Measurements from ENCODE around the gene RND2. TPM values are rescaled to one million over a fixed set of nuclear protein-coding genes. Genes with fewer than 3 reads are reported as not detected.

RND2 gene
- total RNA-seq, 1 donor: 0.27 TPM

GRCh38 chr17:43069368-43069898, 44.4 kb downstream of the RND2 start:
- no peak for DNase-seq (ENCODE audit: low read depth in 2 of 3, low spot score in 2 of 3)

- no peak for DNase-seq (ENCODE audit: low read depth in 2 of 3, low spot score in 2 of 3)
Observed at GRCh38 chr17:43070257-43070656, 45.2 kb downstream of the RND2 start.

DNA sequence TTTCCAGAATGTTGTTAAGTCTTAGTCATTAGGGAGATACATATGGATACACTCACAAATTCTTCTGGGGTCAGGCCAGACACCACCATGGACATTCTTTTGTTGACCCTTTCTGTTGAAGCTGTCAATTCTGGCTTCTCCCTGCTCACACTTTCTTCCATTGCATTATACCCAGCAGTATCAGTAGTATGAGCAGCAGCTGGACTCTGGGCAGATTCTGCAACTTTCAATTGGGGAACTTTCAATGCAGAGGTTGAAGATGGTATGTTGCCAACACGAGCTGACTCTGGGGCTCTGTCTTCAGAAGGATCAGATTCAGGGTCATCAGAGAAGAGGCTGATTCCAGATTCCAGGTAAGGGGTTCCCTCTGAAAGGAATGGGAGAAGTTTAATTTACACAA, 45.8 kb downstream of the RND2 start:
- DNase-seq (ENCODE audit: low read depth in 2 of 3, low spot score in 2 of 3): no peak

DNA sequence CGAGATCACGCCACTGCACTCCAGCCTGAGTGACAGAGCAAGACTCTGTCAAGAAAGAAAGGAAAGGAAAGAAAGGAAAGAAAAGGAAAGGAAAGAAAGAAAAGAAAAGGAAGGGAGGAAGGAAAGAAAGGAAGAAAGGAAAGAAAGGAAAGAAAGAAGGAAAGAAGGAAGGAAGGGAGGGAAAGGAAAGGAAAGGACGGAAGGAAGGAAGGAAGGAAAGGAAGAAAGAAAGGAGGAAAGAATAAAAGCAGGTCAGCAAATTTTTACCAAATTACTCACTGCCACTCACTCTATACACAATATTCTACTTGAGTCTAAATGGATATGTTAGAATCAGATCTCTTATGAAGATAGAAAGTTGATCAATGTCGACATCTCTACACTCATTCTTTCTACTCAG, 49.8 kb downstream of the RND2 start:
- no peak for DNase-seq (ENCODE audit: low read depth in 2 of 3, low spot score in 2 of 3)

DNA sequence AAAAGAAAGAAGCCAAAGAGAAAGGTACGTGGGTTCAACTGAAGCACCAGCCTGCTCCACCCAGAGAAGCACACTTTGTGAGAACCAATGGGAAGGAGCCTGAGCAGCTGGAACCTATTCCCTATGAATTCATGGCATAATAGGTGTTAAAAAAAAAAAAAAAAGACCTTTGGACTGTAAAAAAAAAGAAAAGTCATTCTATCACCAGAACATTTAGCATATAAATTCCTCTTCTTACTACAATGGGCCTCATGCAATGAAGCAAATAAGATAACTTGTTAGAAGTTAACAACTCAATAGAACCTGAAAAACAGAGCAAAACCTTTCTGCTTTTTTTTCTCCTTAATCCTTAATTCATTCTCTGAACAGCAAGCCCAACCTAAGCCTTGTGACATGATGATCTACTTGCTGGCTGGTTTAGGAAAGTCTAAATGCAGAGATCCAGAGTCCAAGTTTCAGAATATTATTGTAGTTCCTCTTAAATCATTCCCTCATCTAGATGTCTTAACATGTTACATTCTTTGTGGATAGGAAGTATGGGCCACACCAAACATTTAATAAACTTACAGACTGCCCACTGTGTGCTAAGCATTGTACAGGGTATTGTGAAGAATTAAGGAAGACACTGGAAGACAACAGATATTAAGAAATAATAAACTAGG, 54.7 kb downstream of the RND2 start:
- DNase-seq (ENCODE audit: low read depth in 2 of 3, low spot score in 2 of 3): no peak

Other genes with a start within 250 kb of the RND2 start
- under 0.01 TPM for gene WNK4, start 244.6 kb upstream of the RND2 start, total RNA-seq
- gene COA3, start 226.5 kb upstream of the RND2 start, total RNA-seq: 56.6 TPM
- under 0.01 TPM for gene CNTD1, start 226.4 kb upstream of the RND2 start, total RNA-seq
- 67.9 TPM for gene BECN1, start 200.9 kb upstream of the RND2 start, total RNA-seq
- 39.0 TPM for gene PSME3, start 191.8 kb upstream of the RND2 start, total RNA-seq
- 1.3 TPM for gene AOC2, start 180.7 kb upstream of the RND2 start, total RNA-seq
- gene AOC3, start 174.0 kb upstream of the RND2 start, total RNA-seq: 0.27 TPM
- not detected for gene G6PC1, start 124.4 kb upstream of the RND2 start, total RNA-seq
- gene AARSD1, start 60.8 kb upstream of the RND2 start, total RNA-seq: 15.9 TPM
- 3.0 TPM for gene PTGES3L, start 45.2 kb upstream of the RND2 start, total RNA-seq
- gene RUNDC1, start 44.7 kb upstream of the RND2 start, total RNA-seq: 12.7 TPM
- gene RPL27, start 26.8 kb upstream of the RND2 start, total RNA-seq: 2,332 TPM
- 47.9 TPM for gene IFI35, start 18.4 kb upstream of the RND2 start, total RNA-seq
- 116 TPM for gene VAT1, start 2.8 kb upstream of the RND2 start, total RNA-seq
- 14.3 TPM for gene BRCA1, start 100.1 kb downstream of the RND2 start, total RNA-seq
- 27.2 TPM for gene NBR1, start 146.0 kb downstream of the RND2 start, total RNA-seq
- gene TMEM106A, start 186.6 kb downstream of the RND2 start, total RNA-seq: 25.0 TPM
- 0.27 TPM for gene CCDC200, start 203.4 kb downstream of the RND2 start, total RNA-seq
- not detected for gene RNU2-1, start 208.7 kb downstream of the RND2 start, total RNA-seq